ENCODE results near the gene AUNIP.
"Not testable (repeated sequence)": the region's sequence is repeated elsewhere in the genome, so short reads cannot be mapped to it uniquely, and the experiment has no call there.

Gene AUNIP

DNA sequence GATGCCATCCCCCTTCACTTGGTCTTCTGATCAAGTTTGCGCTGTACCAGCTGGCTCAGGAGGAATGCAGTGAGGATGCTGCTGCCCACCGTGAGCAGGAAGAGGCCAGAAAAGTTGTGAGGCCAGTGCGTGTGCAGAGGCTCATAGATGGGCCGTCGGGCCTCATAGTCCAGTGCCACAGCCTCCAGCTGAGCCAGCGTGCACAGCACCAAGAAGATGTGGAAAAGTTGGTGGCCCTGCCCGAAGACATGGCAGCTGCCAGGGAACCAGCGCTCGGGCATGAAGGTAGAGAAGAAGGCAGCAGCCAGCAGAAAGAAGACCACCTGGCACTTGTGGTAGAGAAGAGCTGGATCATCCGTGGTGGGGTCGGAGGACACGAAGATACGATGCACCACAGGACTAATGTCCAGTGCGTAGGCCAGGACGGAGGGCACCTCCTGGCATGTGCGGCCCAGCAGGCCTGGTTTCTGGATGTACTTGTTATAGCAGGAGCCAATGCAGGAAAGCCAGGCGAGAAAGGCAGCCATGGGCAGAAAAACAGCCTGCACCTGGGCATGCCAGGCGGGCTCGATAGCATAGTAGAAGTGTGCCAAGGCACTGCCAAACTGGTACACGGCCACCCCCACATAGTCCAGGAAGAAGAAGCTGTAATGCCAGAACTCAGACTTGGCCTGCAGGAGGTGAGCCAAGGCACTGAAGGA is 3.7 kb upstream of the AUNIP start:
- DNase-seq, result no peak

DNA sequence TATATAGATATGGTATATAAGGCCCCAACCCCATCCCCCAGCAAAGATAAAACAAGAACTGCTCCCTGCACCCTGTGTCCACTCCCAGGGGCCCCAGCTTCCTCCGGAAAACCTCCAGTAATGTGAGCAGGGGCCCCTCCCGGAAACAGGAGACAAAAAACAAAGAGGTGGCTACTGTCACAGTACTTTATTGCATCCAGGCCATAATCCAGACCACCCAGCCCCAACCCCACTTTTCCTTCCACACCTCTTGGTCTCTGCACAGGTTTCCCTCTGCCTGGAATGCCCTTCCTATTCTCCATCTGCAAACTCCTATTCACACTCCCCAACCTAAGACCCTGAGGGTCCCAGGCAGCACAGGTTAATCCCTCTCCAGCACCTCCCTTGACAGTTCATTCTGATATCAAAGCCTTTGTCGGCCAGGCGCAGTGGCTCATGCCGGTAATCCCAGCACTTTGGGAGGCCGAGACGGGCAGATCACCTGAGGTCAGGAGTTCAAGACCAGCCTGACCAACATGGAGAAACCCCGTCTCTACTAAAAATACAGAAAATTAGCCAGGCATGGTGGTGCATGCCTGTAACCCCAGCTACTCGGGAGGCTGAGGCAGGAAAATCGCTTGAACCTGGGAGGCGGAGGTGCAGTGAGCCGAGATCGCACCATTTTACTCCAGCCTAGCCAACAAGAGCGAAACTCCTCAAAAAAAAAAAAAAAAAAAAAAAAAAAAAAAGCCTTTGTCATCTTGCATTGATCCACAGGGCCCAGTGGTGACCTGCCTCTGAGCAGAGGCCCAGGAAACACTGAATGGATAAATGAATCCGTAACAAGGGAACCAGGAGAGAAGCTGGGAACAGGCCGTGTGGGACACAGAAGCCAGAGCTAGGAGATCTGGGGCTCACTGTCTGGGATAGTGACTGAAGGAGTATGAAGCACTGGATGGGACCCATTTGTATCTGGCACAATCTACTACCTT is 2.3 kb upstream of the AUNIP start:
- no peak for DNase-seq

DNA sequence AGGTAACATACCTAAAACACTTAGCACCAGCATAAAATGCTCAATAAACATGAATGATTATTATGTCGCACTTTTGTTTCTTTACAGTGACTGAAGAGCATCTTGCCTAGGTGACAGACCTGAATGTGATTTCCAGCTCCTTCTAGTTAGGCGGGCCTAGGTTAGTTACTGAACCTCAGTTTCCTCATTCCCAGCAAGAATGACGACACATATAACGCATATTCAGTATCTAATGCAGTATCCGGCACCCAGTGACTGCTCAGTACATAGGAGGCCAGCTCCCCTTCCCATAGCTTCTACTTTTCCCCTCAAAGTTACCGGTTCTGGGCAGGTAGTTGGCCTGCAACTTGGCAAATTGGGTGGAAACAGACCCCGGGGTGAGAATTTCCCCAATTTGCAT is 763 bp downstream of the AUNIP start:
- DNase-seq, result no peak

DNA sequence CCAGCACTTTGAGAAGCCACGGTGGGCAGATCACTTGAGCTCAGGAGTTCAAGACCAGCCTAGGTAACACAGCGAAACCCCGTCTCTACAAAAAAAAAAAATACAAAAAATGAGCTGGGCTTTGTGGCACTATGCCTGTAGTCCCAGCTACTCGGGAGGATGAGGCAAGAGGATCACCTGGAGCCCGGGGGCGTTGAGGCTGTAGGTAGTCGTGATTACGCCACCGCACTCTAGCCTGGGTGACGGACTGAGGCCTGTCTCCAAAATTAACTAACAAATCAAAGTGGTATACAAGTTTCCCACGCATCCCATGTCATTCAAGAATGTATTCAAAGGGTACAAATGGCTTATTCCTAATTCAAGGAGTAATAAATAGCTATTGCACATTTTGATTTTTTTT is 2.4 kb downstream of the AUNIP start:
- DNase-seq, result no peak

DNA sequence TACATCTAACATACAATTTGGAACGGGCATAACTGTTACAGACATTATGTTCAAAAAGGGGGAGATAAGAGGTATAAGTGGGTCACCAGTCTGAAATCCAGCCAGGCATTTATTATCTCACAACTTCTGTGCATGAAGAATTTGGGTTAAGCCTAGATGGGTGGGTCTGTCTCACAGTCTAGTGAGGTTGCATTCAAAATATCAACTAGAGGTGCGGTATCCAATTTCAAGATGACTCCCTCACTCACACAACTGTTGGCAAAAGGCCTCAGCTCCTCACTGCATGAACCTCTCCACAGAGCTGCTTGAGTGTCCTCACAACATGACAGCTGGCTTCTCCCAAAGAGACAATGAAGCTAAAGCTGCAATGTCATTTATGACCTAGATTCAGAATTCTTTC is 4.7 kb downstream of the AUNIP start:
- DNase-seq, result no peak

DNA sequence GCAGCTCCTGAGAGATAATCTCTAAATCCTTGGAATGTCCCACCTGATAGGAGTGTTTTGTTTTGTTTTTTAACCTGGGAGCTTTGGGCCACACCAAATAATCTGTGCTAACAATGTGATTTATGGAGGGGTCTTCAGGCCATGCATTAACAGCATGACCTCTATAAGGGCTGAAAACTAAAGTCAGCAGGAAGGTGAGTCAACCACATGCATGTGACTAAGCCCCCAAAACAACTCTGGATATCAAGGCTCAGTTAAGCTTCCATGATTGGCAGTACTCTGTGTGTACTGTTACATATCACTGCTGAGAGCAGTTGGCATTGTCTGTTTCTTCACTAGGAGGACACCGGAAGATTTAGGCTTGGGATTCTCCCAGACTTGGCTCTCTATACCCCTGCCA is 10.7 kb downstream of the AUNIP start:
- no peak for DNase-seq

DNA sequence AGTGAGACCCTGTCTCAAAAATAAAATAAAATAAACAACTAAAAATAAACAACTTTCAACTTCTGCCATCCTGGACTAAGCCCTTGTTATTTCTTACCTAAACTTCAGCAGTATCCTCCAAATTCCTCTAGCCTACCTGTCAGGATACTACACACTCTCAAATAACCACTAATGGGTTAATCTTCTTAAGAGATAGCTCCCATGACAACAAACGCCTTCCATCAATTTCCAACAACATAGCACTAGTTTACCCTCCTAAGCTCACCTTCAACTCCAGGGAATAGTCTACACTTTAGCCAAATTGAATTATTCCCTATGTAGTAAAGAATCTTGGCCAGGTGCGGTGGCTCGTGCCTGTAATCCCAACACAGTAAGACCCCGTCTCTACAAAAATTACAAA is 11.3 kb downstream of the AUNIP start:
- no peak for DNase-seq

DNA sequence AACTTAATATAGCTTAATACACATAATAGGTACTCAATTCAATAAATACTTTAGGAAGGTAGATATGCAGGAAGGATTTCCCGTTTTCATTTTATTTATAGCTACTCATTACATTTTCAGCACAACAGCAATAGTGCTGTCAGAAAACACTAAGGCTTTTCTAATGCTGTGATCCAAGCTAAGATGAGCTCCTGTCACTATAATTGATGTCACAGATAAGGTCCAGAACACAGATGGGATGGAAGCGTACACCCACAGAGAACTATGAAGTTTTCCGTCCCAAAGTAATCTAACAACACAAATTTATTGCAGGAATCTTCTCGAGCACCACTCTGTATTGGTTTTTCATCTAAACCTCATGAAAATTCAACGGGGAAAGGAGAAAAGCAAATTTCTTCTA is 13.6 kb downstream of the AUNIP start:
- no peak for DNase-seq

DNA sequence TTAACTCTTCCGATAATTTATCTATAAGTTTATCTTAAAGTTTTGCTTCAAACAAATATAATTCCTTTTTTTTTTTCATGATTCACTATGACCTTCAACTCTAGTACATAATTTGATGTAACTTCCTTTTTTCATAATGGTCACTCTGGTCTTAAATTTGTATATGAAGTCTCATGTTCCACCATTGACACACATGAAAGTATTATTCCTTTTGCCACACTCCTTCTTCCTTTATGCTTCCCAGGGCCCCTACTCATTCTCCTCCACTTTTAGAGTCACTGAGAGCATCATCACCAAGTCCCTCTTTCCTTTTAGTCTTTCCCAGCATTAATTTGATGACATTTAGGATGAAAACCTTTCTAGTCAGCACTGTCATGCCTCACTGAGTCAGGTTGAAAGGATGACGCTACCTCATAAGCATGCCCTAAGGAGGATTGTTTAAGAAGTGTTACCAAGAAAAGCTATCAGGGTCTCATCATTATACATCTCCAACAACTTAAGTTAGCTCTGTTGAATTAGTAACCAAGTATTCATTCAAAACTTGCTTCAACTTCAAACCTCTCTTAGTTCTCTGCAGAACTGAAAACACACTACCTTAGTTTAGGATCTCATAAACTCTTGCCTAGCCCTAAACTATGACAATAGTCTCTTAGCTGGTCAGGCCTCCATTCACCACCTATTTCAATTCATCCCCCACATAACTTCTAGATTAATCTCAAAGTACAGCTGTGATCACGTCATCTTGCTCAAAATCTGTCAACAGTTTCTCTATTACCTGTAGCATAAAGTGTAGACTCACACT is 14.5 kb downstream of the AUNIP start:
- no peak for DNase-seq

DNA sequence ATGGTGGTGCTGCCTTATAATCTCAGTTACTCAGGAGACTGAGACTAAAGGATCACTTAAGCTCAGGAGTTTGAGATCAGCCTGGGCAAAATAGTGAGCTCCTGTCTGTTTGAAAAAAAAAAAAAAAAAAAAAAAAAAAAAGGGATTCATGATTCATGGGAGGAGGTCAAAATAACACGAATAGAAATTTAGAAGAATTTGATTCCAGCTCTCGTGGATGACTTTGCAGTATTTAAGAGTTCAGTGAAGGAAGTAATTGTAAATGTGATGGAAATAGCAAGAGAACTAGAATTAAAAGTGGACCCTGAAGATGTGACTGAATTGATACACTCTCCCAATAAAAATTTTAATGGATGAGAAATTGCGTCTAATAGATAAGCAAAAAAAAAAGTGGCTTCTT is 15.8 kb downstream of the AUNIP start:
- DNase-seq, result no peak

DNA sequence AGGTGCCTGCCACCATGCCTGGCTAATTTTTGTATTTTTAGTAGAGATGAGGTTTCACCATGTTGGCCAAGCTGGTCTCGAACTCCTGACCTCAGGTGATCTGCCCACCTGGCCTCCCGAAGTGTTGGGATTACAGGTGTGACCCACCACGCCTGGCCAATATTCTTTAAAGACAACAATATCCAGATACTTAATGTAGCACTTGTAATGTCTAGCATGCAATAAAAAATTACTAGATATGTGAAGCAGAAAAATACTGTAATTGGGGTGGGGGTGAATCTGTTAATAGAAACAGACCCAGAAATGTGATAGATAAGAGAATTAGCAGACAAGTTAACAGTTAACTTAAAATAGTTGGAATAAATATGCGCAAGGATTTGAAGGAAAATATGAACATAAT is 19.4 kb downstream of the AUNIP start:
- not testable (repeated sequence) for DNase-seq

DNA sequence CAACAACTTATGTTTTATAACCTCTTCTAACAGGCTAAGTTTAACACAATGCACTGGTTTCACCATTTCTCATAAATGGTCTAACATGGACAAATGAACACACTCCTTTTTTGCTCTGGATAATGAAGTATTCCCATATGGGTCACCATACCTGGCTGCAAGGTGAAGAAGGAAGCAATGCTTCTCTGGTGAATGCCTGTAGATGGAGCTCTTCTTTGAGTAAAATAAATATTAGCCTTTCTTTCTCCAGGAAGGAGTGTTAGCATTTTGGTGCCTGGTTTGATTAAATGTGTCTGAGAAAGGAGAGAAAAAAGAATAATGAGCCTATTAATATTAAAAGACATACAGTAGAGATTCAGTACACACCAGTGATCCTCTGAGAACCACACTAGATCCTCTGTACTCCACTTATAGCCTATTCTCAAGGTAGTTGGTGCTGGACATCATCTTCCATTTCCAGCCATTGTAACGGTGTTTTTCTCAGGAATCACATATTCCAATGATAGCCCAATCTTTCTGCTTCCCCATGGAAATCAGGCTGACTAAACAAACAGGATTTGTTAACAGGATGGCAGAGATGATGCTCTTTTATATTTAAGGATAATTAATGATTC is 21.9 kb downstream of the AUNIP start:
- DNase-seq, result no peak

DNA sequence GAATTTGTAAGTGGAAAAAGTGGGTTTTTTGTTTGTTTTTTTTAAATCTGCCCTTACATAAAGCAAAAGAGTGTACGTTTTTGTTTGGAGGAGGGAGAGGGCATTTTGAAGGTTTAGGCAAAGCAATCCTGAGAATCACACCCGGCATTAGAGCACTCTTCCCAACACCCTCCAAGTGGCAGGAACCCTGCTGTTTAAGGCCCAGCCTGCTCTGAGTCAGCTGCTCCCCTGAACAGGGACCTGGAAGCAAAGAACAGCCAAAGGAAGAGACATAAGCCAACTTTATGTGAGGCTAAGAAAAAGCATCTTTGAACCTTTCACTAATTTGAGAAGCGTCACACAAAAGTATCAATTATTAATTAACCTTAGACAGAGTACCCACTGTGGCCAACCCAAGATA is 22.6 kb downstream of the AUNIP start:
- no peak for DNase-seq

DNA sequence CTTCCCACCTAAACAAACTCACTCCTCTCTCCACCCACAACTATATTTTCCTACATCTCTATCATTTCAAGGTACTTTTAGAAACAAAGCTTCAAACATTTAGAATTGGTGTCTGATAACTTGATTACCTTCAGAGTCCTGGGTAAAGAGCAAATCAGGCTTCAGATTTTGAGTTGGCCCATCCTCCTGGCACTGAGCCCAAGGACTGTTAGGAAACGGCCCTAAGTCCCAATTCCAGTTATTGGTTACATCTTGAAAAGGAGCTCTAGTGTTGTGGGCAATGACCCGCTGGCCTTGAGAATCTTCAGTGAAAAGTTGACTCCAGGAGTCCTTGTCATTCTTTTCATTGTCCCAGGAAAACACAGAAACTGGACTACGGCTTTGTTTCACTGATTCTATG is 24.4 kb downstream of the AUNIP start:
- DNase-seq, result no peak

DNA sequence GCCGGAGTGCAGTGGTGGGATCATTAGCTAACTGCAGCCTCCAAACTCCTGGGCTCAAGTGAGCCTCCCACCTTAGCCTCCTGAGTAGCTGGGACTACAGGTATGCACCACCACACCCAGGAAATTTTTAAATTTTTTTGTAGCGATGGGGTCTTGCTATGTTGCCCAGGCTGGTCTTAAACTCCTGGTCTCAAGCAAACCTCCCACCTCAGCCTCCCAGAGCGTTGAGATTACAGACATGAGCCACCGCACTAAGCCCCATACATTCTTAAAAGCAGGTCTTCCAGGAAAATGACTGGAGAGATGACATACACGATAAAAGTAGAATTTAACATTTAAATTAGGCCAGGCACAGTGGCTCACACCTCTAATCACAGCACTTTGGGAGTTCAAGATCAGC is 26.1 kb downstream of the AUNIP start:
- no peak for DNase-seq

DNA sequence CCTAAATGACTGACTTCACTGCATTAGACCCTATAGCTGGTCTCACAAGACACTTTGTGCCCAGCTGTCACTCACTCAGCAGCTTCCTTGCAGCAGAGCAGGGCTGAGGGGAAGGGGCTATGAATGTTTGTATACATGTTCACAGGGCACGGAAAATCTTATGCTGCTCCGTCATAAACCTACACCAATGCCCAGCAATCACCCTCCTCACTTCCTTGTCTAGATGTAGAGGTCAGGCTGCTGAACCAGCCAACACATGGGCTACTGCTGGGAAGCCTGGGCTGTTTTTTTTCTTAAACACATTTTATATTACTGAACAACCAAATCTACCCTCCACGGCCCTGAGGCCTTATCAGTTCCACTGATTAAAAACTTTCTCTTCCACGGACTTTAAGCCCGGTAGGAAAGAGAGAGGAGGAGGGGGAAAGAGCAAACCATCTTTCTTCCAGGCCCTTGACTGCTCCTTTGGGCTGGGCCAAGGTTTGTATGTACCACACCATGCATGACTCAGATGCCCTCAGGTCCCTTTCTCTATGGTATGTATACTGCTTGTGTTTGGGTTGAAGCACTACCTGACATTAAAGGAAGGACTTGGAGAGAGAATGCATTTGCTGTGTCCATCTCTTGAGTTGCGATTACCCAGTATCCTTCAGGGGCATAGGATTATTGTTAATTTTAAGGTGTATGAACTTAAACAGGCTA is 26.8 kb downstream of the AUNIP start:
- no peak for DNase-seq

DNA sequence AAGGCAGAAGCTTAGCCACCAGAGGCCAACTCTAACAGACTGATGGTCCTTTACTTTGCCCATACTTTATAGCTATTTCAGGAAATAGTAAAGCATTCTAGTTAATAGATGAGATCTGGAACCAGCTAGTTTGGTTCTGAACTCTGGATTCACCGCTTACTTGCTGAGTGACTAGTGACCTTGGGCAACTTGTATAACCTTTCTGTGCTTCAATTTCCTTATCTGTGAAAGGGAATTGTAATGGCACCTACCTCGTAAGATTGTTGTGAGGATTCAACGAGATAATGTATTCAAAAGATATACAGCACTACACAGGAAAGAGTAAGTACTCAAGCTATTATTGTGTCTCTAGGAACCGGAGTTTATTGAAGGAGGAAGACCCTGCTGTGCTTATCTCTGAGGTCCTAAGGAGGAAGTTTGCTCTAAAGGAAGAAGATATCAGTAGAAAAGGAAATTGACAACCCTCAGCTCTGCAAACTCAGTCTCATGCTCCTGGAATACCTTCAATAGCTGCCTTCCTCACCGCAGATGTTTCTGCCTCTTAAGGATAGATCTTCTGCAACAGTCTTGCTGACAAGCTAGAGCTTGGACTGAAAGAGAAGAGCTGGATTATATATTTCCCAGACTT is 27.6 kb downstream of the AUNIP start:
- DNase-seq, result no peak

DNA sequence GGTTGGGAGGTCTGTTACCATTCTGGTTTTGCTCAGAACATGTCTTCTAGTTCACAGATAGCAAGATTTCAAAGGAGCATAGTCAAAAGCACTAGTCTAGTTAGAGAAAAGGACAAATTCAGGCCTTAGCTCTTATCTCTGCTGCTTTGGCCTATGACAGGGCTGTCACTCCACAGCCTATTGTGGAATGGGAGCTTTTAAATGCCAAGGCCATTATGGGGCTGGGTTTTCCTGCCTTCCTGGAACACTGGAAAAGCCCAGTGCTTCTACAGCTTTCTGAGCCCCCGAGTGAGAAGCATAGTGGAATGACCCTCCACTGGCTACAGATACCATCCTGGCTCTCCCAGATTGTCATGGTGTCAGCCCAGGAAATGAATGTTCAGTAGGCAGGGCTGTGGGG is 30.2 kb downstream of the AUNIP start:
- no peak for DNase-seq

DNA sequence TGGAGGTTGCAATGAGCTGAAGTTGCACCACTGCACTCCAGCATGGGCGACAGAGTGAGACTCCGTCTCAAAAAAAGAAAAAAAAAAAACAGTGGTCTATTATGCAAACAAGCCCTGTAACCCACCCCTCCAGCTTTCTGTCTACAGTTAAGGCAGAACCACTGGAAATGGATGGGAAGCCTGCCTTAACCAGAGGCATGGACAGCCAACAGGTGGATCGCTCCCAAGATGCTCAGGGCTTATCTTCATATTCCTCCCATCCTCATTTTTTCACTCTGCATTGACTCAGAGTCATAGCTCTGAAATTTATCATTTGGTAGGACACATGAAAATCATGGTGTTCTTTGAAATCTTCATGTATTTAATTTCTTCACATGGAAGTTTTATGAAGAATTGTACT is 30.8 kb downstream of the AUNIP start:
- DNase-seq, result no peak

DNA sequence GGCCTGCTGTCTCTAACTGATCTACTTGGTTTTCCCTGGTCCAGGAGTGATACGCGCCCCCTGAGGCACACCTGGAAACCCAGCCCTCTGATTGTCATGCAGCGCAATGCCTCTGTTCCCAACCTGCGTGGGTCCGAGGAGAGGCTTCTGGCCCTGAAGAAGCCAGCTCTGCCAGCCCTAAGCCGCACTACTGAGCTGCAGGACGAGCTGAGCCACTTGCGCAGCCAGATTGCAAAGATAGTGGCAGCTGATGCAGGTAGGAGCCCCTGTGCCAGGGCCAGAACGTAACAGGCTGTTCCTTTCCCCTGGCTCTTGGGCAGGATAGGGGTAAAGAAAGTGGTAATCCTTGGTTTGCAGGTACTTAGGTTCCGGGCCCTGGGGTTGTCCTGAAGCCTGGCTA is 32.7 kb downstream of the AUNIP start:
- DNase-seq, result no peak

DNA sequence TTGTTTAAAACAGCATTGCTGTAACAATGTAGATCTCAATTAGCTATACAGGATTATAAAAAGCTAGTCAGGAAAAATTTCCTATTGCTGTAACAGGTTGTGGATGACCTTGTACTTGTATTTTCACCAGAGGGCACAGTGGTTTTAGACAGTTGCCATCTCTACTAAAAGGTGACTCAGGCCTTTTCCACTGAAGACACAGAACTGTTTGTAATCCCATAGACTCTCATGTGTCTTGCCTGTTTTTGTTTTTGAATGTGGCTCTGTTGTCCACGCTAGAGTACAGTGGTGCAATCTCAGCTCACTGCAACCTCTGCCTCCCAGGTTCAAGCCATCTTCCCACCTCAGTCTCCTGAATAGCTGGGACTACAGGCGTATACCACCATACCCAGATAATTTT is 33.7 kb downstream of the AUNIP start:
- DNase-seq, result no peak

DNA sequence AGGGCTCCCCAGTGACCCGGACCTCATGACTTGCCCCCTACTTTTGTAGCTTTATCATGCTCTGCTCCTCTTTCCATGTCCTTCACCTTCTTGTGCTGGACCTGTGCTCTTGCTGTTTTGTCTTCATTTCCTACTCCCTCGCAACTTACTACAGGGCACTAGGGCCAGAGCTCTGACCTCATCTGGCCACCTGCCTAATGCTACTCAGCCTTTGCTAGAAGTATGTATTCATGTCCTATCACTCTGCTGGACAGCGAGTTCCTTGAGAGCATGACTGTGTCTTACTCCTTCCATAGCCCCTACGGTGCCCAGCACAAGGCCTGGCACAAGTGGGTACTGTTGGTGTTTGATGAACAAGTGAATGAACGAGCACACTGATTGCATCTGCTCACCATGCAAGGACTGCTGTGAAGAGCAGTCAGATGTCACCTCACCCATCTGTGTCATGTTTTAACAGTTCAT is 37.6 kb downstream of the AUNIP start:
- DNase-seq, result no peak

Data from NCI-H774 (cell line).